ENCODE results near the gene KRTAP5-2.

- TF ChIP-seq POLR2AphosphoS5 (IDR thresholded peaks at IDR 0.05; ENCODE audit: borderline replicate concordance, low read depth, low read length), result no peak
- TF ChIP-seq EZH2 (IDR thresholded peaks at IDR 0.05), result no peak
Measured at GRCh38 chr11:1604711-1605110, 6.6 kb upstream of the KRTAP5-2 start.
